Ascending aorta (tissue), 2 donors: ENCODE measurements around the gene DAB1. TPM values are rescaled to one million over a fixed set of nuclear protein-coding genes. Genes with fewer than 3 reads are reported as not detected.

ENCODE experiments used
- DNase-seq, 2 donors: peaks; one replicate each; pipeline ENCODE4 v3.0.0-alpha.2; 2019; ENCODE audit warnings: low spot score in 2 of 2
- H3K27ac ChIP-seq, 2 donors: fragments of 200-600 bp; sonication (generic); one replicate each; pipeline ENCODE4 v1.5.1; 2016 to 2017; ENCODE audit warnings: mild to moderate bottlenecking in 1 of 2
- H3K27me3 ChIP-seq: fragments of 200-600 bp; sonication (generic); one replicate; pipeline ENCODE4 v1.5.1; 2017
- H3K36me3 ChIP-seq, 2 donors: fragments of 200-600 bp; sonication (generic); one replicate each; pipeline ENCODE4 v1.5.1; 2016
- H3K4me1 ChIP-seq, 2 donors: fragments of 200-600 bp; sonication (generic); one replicate each; pipeline ENCODE4 v1.5.1; 2016 to 2017; ENCODE audit warnings: mild to moderate bottlenecking in 1 of 2
- H3K4me3 ChIP-seq, 2 donors: fragments of 200-600 bp; sonication (generic); one replicate each; pipeline ENCODE4 v1.5.1; 2016 to 2017; ENCODE audit warnings: mild to moderate bottlenecking in 1 of 2
- H3K9me3 ChIP-seq, 2 donors: fragments of 200-600 bp; sonication (generic); one replicate each; pipeline ENCODE4 v1.5.1; 2016
- CTCF ChIP-seq, 3 experiments: fragments of 200-600 bp in 2 of 3; fragments of 450-650 bp in 1 of 3; sonication (generic) in 2 of 3; IDR thresholded peaks; one replicate each; pipeline ENCODE4 v1.5.1; 2016 to 2019; ENCODE audit warnings: antibody characterized with exemption in 3 of 3, mild to moderate bottlenecking in 1 of 3, moderate library complexity in 1 of 3
- intact Hi-C: fragments of 100-400 bp; cut with DNase I; formaldehyde crosslinking; loops from one replicate; pipeline ENCODE4 v1.15.1; 2023
- total RNA-seq: library from RNA; depleted of rRNA; stranded (reverse); fragments of >200 nt; gene quantifications from one replicate; pipeline ENCODE4 v1.1.0, GENCODE V29; 2016

The DAB1 gene
- total RNA-seq, 1 donor from 2014 or later: not detected

DNA sequence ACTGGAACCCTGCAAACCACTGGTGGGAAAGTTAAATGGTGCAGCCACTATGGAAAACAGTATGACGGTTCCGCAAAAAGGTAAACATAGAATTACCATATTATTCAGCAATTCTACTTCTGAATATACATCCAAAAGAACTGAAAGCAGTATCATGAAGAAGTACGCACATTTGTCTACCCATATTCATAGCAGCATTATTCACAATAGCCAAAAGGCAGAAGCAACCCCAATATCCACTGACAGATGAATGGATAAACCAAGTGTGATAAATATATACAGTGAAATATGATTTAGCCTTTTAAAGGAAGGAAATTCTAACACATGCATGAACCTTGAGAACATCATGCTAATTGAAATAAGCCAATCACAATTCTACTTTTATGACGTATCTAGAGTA is 39.6 kb downstream of the DAB1 start:
- Histone ChIP-seq H3K4me3 (no peak overlapping the region), H3K27ac (no peak overlapping the region), H3K4me1 (no peaks in the 10 kb centered on the region), H3K36me3 (no peaks in the 10 kb centered on the region), H3K9me3 (no peaks in the 10 kb centered on the region), H3K27me3 (no peaks in the 10 kb centered on the region)
- intact Hi-C loops: no loop called here
- TF ChIP-seq CTCF (IDR thresholded peaks at IDR 0.05): no peak
- DNase-seq: no peak

DNA sequence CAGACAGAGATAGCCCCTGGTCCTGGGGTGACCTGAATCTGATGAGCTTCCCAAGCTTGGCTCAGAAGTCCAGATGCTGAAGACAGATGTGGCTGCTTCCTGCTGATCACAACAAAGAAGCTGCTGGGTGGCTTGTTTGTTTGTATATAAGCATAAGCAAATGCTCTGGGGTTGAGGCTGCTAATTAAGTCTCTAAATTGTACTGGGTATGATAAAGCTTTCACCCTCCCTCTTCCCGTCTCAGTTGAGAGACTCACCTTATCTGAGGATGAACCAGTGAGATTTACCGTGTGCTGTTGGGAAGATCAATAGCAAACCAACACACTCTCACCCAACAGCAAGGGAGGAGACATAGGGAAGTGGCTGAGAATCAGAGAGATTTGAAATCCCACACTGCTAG is 42.0 kb downstream of the DAB1 start:
- no peak for TF ChIP-seq CTCF (IDR thresholded peaks at IDR 0.05)
- no peak for DNase-seq
- Histone ChIP-seq H3K4me1 (no peaks in the 10 kb centered on the region), H3K36me3 (no peaks in the 10 kb centered on the region), H3K27ac (no peak overlapping the region), H3K9me3 (no peaks in the 10 kb centered on the region), H3K27me3 (no peaks in the 10 kb centered on the region), H3K4me3 (no peak overlapping the region)
- intact Hi-C loops: no loop called here

DNA sequence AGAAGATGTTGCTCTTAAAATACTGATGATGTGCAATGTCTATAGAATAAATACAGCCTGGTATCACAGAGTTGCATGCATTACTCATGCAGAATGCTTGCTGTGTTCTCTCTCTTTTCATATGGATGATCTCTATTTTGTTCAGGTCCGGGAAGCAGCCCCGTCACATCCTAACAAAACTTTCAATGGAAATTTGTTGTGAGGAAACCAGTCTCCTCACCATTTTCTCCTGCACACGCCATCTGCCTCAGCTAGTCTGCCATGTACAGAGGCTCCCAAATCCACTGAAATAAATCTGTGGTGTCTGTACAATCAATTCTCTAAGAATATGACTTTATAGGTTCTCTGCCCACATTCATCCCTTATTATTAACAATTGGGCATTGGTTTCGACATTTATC is 42.4 kb downstream of the DAB1 start:
- TF ChIP-seq CTCF (IDR thresholded peaks at IDR 0.05): no peak
- DNase-seq: no peak
- H3K4me1 ChIP-seq: no peaks in the 10 kb centered on the region

GRCh38 chr1:57380923-57381322 is 42.9 kb downstream of the DAB1 start:
- no peak overlapping the region for H3K4me3 ChIP-seq
- no peak for TF ChIP-seq CTCF (IDR thresholded peaks at IDR 0.05)

More for the DNA sequence above, 42.4 kb downstream of the DAB1 start:
- H3K27me3 ChIP-seq: no peaks in the 10 kb centered on the region
- H3K4me3 ChIP-seq: no peak overlapping the region
- H3K36me3 ChIP-seq: no peaks in the 10 kb centered on the region
- H3K9me3 ChIP-seq: no peaks in the 10 kb centered on the region
- H3K27ac ChIP-seq: no peak overlapping the region
- intact Hi-C loops: no loop called here

GRCh38 chr1:57378534-57378933 is 45.3 kb downstream of the DAB1 start:
- DNase-seq: no peak
- intact Hi-C loops: no loop called here

More at GRCh38 chr1:57380923-57381322, 42.9 kb downstream of the DAB1 start:
- no peak for DNase-seq
- no peaks in the 10 kb centered on the region for H3K4me1 ChIP-seq
- H3K36me3 ChIP-seq: no peaks in the 10 kb centered on the region
- intact Hi-C loops: no loop called here
- H3K9me3 ChIP-seq: no peaks in the 10 kb centered on the region
- no peaks in the 10 kb centered on the region for H3K27me3 ChIP-seq
- no peak overlapping the region for H3K27ac ChIP-seq

More at GRCh38 chr1:57378534-57378933, 45.3 kb downstream of the DAB1 start:
- H3K9me3 ChIP-seq: no peaks in the 10 kb centered on the region
- H3K4me1 ChIP-seq: no peaks in the 10 kb centered on the region
- H3K27me3 ChIP-seq: no peaks in the 10 kb centered on the region
- H3K36me3 ChIP-seq: no peaks in the 10 kb centered on the region
- TF ChIP-seq CTCF (IDR thresholded peaks at IDR 0.05): no peak
- H3K27ac ChIP-seq: no peak overlapping the region
- no peak overlapping the region for H3K4me3 ChIP-seq
